Stimulated activated CD8-positive, alpha-beta memory T cell treated with anti-CD3 and anti-CD28 coated beads, Interleukin-12 subunit alpha, Interleukin-12 subunit beta, amount 100 ng/mL, for 4 hours (primary cell): Measurements from ENCODE around the gene FAM78A.
A peak's percentile ranks its signal among the peaks of the same experiment; 100 is the strongest.
"Not testable (repeated sequence)": the region's sequence is repeated elsewhere in the genome, so short reads cannot be mapped to it uniquely, and the experiment has no call there.

Experiments
- DNase-seq: peaks from one replicate; pipeline ENCODE4 v3.0.0-alpha.2; 2020; ENCODE audit warnings: low read depth

The FAM78A gene

GRCh38 chr9:131263033-131263343 lies 13.3 kb downstream of the FAM78A start:
- DNase-seq, result not testable (repeated sequence)

- DNase-seq, result no peak
Observed at GRCh38 chr9:131262327-131263032, 13.8 kb downstream of the FAM78A start.

DNA sequence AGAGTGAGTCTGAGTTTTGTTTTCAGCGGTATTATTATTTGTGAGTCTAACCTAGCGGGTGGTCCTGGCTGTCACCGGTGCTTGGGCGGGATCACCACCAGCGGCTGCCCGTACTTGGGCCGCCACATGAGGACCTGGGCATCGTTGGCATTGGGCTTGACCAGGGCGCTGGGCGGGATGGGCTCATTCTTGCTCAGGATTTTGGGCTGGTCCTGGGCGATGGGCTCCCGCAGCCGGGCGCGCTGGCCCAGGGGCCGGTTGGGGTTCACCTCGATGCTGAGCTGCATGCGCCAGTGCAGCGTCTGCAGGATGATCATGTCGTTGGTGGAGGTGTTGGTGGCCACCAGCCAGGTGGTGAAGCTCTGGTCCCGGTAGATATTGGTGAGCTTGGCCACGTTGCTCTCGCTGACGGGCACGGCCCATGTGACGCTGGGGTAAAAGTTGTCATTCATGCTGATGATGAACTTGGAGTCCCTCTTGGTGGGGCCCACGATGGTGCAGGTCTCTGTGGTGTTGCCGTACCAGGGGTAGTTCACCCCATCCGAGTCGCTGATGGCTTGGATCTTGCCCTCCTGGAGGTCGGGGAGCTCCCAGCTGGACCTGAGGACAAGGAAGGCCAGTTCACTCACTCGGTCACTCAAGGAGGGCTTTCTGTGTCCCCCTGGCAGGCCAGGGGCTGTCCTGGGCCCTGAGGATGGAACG lies 15.4 kb downstream of the FAM78A start:
- no peak for DNase-seq

DNA sequence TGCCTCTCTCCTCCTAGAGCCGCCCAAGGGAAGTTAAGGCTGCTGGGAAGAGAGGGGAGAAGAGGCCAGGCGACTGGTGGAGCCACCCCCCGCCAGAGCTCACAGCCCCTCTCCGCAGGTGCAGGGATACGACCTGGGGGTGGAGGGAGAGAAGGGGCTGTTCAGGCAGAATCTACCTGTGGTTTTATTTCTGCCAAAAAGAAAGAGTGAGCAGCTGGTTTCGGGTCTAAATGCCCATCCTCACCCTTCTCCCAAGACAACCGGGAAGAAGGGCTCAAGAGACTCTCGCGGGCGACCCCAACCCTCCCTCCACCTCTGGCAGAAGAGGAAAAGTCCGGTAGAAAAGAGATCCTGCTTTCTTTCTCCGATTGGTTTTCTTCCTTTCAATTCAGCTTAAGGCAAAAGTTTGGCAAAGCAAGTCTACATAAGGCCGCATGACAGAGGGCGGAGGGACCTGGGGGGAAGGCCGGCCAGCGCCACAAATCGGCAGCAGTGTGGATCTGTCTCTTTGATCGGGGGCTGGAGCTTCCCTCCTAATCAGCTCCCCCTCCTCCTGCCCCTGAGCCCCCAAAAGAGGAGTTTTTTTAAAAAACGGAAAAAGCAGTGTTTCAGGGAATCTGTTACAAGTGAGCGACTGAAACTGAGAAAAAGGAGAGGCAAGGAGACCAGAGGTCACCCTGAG lies 16.3 kb downstream of the FAM78A start:
- DNase-seq, result no peak

DNA sequence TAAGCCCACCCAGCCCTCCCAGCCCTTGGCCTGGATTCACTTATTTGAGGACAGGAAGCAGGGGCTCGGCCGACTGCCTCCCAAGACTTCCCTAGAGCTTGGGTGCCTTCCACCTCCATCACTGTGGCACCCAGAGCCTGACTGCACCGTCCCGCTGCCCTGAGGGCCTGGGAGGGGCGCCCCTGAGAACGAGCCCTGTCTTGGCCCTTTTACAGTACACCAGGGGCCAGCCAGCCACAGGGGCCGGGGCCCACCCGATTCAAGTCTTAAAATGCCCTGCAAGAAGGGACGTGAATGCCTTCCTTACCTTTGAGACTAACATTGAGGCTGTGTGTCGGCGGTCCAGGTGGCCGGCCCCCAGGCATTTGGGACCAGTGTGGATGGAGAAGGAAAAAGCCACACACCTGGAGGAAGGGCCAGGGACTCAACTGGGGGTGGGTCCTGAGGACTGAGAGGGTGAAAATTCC lies 16.8 kb downstream of the FAM78A start:
- DNase-seq, result no peak

DNA sequence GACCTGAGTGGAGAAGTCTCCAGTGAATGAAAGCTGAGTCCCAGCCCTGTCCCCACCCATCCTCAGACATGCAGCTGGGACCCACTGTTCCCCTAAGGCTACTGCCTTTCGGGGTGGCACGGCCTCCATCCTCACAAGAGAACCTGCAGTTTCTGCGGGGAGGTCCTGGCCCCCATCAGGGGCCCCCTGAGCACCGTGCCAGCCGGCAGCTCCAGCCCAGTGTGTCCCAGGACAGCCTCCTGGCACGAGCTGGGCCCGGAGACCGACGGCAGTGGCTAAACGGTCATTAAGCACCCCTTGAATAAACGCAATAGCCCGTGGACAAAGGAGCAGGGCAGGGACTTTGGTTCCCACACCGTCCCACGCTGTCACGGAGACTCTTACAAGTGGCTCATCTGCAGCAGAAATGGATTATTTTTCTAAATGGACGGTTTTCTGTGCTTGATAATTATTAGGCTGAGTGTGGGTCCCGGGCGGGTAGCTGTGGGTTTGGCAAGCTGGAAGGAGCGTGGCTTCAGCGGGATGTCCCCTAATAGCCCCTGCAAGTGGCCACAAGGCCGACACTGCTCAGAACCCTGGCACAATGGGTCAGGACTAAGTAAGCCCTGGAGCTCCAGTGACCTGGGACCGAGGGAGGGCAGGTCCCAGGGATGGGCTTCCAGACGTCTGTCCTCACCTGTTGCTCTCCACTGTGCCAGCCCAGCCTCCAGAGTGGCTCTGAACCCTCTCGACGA lies 17.4 kb downstream of the FAM78A start:
- no peak for DNase-seq

DNA sequence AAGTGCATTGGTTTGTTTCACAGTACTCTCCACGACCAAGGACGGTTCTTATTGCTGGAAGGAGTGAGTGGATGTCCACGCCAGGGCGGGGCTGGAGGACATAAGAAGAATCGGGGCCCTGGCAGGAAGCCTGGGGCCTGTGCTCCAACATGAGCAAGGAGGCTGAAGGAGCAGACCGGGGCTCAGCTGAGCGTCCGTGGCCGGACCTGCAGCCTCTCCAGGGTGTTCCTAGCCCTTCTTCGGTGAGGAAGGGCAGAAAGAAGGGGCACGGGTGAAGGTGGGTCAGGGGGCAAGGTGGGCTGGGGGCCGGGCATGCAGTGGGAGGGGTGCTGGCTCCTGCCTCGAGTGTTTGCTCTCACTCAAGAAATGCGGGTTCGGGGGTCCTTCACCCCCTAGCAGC lies 18.1 kb downstream of the FAM78A start:
- no peak for DNase-seq

GRCh38 chr9:131257266-131258025 lies 18.9 kb downstream of the FAM78A start:
- no peak for DNase-seq

DNA sequence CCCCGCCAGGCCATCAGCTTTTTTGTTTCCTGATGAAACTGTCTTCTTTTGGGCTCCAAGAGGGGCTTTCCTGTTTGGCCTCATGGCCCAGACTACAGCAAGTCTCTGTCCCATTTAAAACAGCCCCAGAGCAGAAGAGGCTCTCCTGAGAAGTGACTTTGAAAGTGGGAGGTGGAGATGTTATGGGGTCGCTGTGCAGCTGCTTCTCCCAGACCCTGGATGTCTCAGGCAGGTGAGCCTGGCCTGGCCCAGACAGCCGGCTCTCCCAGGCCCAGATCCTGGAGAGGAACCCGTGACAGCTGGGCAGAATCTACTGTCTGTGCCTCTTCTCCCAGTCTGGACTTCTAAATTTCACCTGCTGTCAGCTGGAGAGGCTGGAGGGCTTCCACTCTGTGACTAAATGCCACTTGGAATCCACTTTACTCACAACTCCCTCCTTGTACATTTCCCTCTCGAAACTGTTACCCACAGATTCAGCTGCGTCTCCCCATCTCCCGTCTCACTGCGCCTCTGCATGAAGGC lies 20.6 kb downstream of the FAM78A start:
- DNase-seq, result no peak

- DNase-seq, result no peak
Observed at GRCh38 chr9:131254626-131255025, 21.7 kb downstream of the FAM78A start.

DNA sequence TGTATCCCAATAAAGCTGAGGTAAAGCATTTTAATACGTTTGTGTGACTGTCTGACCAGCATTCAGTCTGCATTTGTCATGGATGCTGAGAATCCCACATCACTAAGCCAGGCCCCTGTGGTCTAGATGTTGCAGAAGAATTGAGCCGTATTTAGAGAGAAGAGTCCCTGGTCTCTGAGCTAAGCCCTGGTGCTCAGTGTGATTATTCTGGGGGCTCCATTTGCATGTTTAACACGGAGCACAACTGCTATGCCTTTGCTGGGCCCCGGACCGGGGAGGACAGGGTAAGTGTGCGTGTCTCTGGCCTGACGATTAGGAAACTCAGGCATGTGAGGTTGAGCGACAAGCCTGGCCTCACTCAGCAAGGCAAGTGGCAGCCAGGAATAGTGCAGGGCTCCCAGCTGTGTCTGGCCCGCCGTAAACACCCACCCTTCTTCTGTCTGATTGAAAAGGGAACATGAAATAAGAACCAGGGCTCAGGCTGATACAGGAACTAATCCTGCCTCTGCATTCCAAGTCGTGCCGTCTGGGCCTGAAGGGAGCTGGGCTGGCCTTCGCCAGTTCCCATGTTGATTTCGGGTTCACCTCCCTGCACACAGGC lies 22.3 kb downstream of the FAM78A start:
- DNase-seq, result no peak

DNA sequence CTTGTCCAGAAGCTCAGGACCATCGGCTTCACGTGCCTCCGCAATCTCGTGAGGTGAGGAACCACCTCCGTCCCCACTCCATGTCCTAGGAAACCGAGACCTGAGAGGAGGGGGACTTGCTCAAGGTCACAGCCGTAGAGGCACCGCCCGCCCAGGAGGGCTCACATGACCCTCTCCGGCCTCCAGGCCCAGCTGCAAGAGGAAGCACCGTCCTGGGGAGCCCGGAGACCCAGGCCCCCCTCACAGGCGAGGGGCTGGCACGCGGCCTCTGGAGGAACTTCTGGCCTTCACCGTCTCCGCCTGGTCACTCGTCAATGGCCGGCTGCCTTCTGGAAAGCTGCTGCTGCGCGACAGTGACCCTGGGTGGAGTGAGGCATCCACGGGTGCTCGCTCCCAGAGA lies 24.2 kb downstream of the FAM78A start:
- no peak for DNase-seq

GRCh38 chr9:131246618-131247017 lies 29.7 kb downstream of the FAM78A start:
- no peak for DNase-seq

GRCh38 chr9:131244331-131244730 lies 32.0 kb downstream of the FAM78A start:
- DNase-seq, result not testable (repeated sequence)

DNA sequence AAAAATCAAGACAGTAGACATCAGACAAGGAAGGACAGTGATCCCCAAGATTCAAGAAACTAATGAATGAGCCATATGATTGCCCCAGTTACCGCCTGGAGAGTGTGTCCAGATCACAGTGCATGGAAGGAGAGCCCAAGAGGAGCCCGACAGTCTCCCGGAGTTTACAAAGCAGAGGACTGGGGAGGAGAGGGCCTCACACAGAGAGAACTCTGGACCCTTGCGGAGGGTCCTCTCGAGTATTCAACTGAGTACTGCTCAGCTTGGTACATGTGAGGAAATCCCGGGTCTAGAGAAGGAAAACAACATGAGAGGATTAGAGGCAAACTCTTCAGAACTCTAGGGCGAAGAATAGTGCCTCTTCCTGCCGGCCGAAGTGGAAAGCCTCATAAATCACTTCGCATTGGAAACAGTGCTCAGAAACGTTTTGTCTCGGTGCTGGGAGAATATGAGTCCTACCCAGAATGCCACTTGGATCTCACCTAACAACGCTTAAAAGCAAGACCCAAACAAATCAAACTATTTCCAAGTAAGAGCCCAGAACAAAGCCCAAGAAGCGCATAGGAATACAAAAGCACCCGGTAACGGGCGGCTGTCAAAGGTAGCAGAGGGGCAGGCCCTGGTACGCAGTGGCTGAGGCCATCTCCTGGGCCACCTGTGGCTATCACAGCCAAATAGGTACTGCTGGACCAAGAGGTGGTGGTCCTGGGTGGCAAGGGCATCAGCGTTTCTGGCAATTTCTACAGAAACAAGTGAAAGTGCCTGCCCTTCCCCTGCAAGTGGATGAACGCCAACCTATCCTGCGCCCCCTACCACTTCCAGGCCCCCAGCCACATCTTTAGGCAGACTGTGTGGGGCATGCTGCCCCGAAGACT lies 36.0 kb downstream of the FAM78A start:
- DNase-seq, result no peak

DNA sequence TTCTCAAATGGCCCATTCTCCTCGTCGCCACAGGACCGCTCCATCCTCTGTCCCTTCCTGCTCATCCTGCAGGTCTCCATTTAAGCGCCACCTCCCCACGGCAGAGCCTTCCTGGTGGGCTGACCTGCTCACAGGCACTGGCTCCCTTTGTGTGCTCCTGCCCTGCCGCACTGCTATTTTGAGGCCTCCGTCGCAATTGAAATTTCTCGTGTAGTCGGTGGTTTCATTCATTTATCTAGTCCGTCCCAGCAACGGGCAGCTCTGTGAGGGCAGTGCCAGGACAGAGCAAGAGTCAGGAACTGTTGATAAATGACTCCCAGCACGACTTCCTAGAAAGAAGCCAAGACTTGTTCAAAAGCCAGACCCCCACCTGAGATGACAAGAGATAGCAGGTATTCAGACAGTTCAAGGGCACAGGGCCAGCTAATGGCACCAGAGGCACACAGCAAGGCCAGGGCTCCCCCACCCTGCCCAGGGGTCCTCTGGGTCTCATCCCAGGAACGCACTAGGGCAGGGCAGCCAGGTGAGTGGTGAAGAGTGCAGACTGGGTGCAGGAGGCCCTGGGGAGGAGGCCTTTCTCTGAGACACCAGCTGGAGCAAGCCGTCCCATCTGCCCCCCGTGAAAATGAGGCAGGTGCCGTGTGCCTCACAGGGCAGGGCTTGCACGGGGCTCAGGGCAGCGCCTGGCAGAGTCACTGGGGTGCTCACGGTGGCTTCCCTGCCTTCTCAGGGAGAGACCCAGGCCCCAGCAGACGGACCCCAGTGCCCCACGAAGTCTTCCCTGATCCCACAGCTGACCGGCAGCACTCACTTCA lies 36.9 kb downstream of the FAM78A start:
- DNase-seq, result no peak

DNA sequence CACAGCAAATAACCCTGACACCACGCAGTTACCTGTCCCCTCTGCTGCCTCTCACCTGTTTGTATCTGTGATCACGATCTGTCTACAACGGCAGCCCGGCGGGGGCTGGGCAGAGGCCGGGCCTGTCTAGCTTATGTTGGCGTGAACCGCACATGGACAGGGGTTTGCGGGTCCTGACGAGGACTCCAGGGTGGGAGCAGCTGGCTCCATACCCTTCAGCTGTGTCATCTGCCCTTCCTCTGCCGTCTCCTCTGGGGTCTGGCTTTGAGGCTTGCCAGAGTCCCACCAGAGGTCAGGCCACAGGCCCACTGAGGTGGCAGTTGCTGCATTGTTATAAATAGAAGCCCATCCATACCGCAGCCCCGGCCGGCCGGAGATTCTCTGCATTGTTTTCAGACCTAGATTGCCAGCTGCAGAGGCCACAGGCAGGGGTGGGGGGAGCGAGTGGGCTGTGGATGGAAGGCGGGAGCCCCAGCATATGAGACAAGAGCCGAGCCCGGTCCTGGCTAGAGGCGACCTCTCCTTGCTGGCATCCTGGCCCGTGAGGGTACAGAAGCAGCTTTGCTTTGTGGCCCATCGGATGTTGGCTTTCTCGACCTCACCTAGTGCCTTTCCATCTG lies 37.8 kb downstream of the FAM78A start:
- no peak for DNase-seq

DNA sequence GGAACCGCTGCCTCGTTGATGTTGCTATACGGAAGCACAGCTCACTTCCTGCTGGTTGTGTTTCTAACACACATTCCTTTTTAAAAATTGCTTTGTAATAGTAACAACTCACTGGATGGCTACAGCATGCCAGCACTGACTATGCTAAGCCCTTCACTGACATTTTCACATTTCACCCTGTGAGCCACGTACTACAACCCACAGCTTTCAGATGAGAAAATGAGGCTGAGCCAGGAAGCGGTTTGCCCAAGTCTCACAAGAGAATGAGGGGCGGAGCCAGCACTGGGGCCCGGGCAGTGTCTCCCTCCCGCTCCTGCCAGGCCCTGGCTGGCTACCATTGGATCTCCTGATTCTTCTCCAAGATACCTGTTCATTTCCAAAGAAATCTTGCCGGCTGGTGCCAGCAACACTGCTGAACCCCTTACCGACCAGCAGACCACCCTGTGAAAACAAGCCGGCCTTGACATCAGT lies 38.3 kb downstream of the FAM78A start:
- DNase-seq, result peak; percentile 69

GRCh38 chr9:131237291-131237690 lies 39.0 kb downstream of the FAM78A start:
- DNase-seq, result no peak
